Pulmonary artery endothelial cell (primary cell): ENCODE results near the gene GKAP1. TPM values are rescaled to one million over a fixed set of nuclear protein-coding genes. Genes with fewer than 3 reads are reported as not detected.

Experiments
- total RNA-seq: library from RNA; depleted of rRNA; stranded (reverse); fragments of >200 nt; gene quantifications from 2 replicates; pipeline ENCODE4 v1.2.3, GENCODE V29; 2014

GKAP1 gene
- total RNA-seq, 1 donor from 2014 or later = 0.79 TPM

Other genes starting within 250 kb of the GKAP1 start
- gene IDNK, start 194.6 kb downstream of the GKAP1 start, total RNA-seq = 5.3 and 6.6 TPM in 2 replicates
- gene UBQLN1, start 109.8 kb downstream of the GKAP1 start, total RNA-seq = 140 and 157 TPM in 2 replicates
- 2.3 and 2.7 TPM in 2 replicates for gene KIF27, start 103.7 kb upstream of the GKAP1 start, total RNA-seq
- gene HNRNPK, start 162.4 kb upstream of the GKAP1 start, total RNA-seq = 905 and 1,052 TPM in 2 replicates
- 6.3 and 9.0 TPM in 2 replicates for gene RMI1, start 163.0 kb upstream of the GKAP1 start, total RNA-seq